Measurements from ENCODE around the gene PSORS1C2.

- TF ChIP-seq CTCF (IDR thresholded peaks at IDR 0.05; ENCODE audit: insufficient read depth, low read length, poor library complexity, severe bottlenecking) (no peak), EZH2phosphoT487 (conservative IDR thresholded peaks at IDR 0.05; ENCODE audit: low read length) (no peak)
Measured at GRCh38 chr6:31157513-31158139, 18.8 kb upstream of the PSORS1C2 start, which contains the start of gene CCHCR1.

Measured in SU-DHL-6 (cell line).